GM19452 (cell line): ENCODE results near the gene MAPT.
"Not testable (repeated sequence)": the region's sequence is repeated elsewhere in the genome, so short reads cannot be mapped to it uniquely, and the experiment has no call there.

ENCODE experiments used
- ATAC-seq: cut with Tn5 transposase; IDR thresholded peaks from one replicate; pipeline ENCODE4 v1.9.1; 2021; ENCODE audit not compliant: unreplicated experiment

MAPT gene

GRCh38 chr17:45896803-45897693 lies 2.7 kb downstream of the MAPT start:
- ATAC-seq, result no peak

- no peak for ATAC-seq
These were observed 5.8 kb downstream of the MAPT start for GRCh38 chr17:45900136-45900535.

- no peak for ATAC-seq
These were observed 6.5 kb downstream of the MAPT start for GRCh38 chr17:45900723-45901415.

- ATAC-seq, result no peak
These were observed 8.6 kb downstream of the MAPT start for GRCh38 chr17:45902892-45903346.

- ATAC-seq, result no peak
These were observed 10.5 kb downstream of the MAPT start for GRCh38 chr17:45904866-45905265.

- no peak for ATAC-seq
These were observed 11.5 kb downstream of the MAPT start for GRCh38 chr17:45905814-45906213.

GRCh38 chr17:45906237-45906636 lies 11.9 kb downstream of the MAPT start:
- ATAC-seq, result no peak

GRCh38 chr17:45906927-45907622 lies 12.7 kb downstream of the MAPT start:
- ATAC-seq, result no peak

- no peak for ATAC-seq
These were observed 13.5 kb downstream of the MAPT start for GRCh38 chr17:45907750-45908395.

GRCh38 chr17:45908460-45908859 lies 14.1 kb downstream of the MAPT start:
- no peak for ATAC-seq

- ATAC-seq, result no peak
These were observed 14.6 kb downstream of the MAPT start for GRCh38 chr17:45908935-45909334.

- no peak for ATAC-seq
These were observed 16.3 kb downstream of the MAPT start for GRCh38 chr17:45910667-45911066.

- no peak for ATAC-seq
These were observed 18.0 kb downstream of the MAPT start for GRCh38 chr17:45912319-45912718.

- ATAC-seq, result not testable (repeated sequence)
These were observed 18.7 kb downstream of the MAPT start for GRCh38 chr17:45913030-45913429.

GRCh38 chr17:45914047-45914717 lies 19.8 kb downstream of the MAPT start:
- ATAC-seq, result no peak

- ATAC-seq, result no peak
These were observed 20.9 kb downstream of the MAPT start for GRCh38 chr17:45915263-45915662.

GRCh38 chr17:45917081-45917480 lies 22.7 kb downstream of the MAPT start:
- ATAC-seq, result no peak

GRCh38 chr17:45918241-45918745 lies 23.9 kb downstream of the MAPT start:
- no peak for ATAC-seq

GRCh38 chr17:45919136-45919535 lies 24.8 kb downstream of the MAPT start:
- no peak for ATAC-seq

- ATAC-seq, result no peak
These were observed 25.7 kb downstream of the MAPT start for GRCh38 chr17:45920083-45920482.
